AML-193 (cell line): ENCODE data around the gene ZNF80.
"Not testable (repeated sequence)": the region's sequence is repeated elsewhere in the genome, so short reads cannot be mapped to it uniquely, and the experiment has no call there.

Source experiments
- DNase-seq, 2 experiments: peaks; one replicate each; lab custom pipeline; 2025; lab: John Stamatoyannopoulos, UW

The ZNF80 gene

GRCh38 chr3:114237478-114237877 is at the start of gene ZNF80:
Gene ZNF80 (minus strand): TSS chr3:114237578. CDS start chr3:114237074, 504 bp downstream.
- DNase-seq: not testable (repeated sequence)

- no peak for DNase-seq
Observed at GRCh38 chr3:114286266-114286665, 48.9 kb upstream of the ZNF80 start.

- no peak for DNase-seq
Observed at GRCh38 chr3:114285648-114286230, 48.4 kb upstream of the ZNF80 start.

- no peak for DNase-seq
Observed at GRCh38 chr3:114284644-114285043, 47.3 kb upstream of the ZNF80 start.

GRCh38 chr3:114276856-114277255 is 39.5 kb upstream of the ZNF80 start:
- not testable (repeated sequence) for DNase-seq

GRCh38 chr3:114274929-114275328 is 37.6 kb upstream of the ZNF80 start:
- DNase-seq: no peak

GRCh38 chr3:114272271-114272670 is 34.9 kb upstream of the ZNF80 start:
- no peak for DNase-seq

- no peak for DNase-seq
Observed at GRCh38 chr3:114270019-114270418, 32.6 kb upstream of the ZNF80 start.

- DNase-seq: no peak
Observed at GRCh38 chr3:114260152-114260551, 22.8 kb upstream of the ZNF80 start.

- no peak for DNase-seq
Observed at GRCh38 chr3:114259566-114259965, 22.2 kb upstream of the ZNF80 start.

GRCh38 chr3:114253505-114253904 is 16.1 kb upstream of the ZNF80 start:
- no peak for DNase-seq

- no peak for DNase-seq
Observed at GRCh38 chr3:114252954-114253353, 15.6 kb upstream of the ZNF80 start.

- no peak for DNase-seq
Observed at GRCh38 chr3:114242947-114243346, 5.6 kb upstream of the ZNF80 start.

GRCh38 chr3:114241262-114241661 is 3.9 kb upstream of the ZNF80 start:
- DNase-seq: no peak

GRCh38 chr3:114238146-114238785 is 888 bp upstream of the ZNF80 start:
- not testable (repeated sequence) for DNase-seq

GRCh38 chr3:114235431-114235830 is 1.9 kb downstream of the ZNF80 start:
- DNase-seq: no peak

GRCh38 chr3:114234745-114235144 is 2.6 kb downstream of the ZNF80 start:
- no peak for DNase-seq

- DNase-seq: no peak
Observed at GRCh38 chr3:114231616-114232015, 5.8 kb downstream of the ZNF80 start.

- no peak for DNase-seq
Observed at GRCh38 chr3:114227076-114227475, 10.3 kb downstream of the ZNF80 start.

- no peak for DNase-seq
Observed at GRCh38 chr3:114226313-114226712, 11.1 kb downstream of the ZNF80 start.

GRCh38 chr3:114223143-114223542 is 14.2 kb downstream of the ZNF80 start:
- no peak for DNase-seq

GRCh38 chr3:114221881-114222264 is 15.5 kb downstream of the ZNF80 start:
- no peak for DNase-seq

GRCh38 chr3:114221165-114221880 is 16.1 kb downstream of the ZNF80 start:
- DNase-seq: no peak
